HG03045 (cell line): ENCODE data around the gene PDGFC.

Experiments used
- ATAC-seq: cut with Tn5 transposase; IDR thresholded peaks from one replicate; pipeline ENCODE4 v1.9.1; 2021; ENCODE audit warnings: mild to moderate bottlenecking, moderate library complexity; ENCODE audit not compliant: unreplicated experiment

PDGFC gene

GRCh38 chr4:156756118-156756517, 215.5 kb downstream of the PDGFC start:
- no peak for ATAC-seq

DNA sequence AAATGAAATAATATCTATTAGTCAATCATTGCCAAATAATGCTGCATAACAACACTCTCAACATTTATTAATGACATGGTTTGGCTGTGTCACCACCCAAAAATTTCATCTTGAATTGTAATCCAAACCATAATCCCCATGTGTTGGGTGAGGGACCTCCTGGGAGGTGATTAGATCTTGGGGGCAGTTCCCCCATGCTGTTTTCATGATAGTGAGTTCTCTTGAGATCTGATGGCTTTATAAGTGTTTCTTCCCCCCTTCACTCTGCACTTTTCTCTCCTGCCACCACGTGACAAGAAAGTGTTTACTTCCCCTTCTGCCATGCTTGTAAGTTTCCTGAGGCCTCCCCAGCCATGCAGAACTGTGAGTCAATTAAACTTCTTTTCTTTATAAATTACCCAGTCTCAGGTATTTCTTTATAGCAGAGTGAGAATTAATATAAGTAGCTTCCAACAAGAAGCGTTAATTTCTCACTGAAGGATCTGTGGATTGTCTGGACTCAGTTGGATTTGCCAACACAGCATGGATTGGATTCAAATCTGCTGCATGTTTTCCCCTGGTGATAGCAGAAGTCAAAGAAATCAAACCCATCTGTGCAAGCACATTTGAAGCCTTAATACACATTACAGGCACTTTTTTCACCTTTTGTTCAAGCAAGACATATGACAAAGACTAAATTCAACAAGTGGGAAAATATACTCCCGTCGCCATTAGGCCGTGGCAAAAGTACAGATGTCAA, 216.6 kb downstream of the PDGFC start:
- no peak for ATAC-seq

DNA sequence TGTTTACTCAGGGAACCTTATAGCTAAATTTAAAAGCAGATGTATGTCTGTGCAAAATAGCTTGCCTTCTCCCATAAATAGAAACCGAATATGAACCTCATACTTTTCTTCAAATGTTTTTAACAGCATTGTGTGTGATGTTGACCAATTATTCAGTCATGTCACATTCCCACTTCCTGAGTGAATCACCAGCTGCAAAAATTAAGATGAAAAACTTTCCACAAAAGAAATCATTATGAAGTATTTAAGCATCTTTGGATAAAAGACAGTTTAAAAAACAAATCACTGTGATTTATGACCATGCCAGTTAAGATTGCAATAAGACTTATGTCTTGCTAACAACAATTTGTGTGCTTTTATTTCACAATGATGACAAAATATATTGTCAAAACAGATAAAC, 220.1 kb downstream of the PDGFC start:
- ATAC-seq, result no peak

DNA sequence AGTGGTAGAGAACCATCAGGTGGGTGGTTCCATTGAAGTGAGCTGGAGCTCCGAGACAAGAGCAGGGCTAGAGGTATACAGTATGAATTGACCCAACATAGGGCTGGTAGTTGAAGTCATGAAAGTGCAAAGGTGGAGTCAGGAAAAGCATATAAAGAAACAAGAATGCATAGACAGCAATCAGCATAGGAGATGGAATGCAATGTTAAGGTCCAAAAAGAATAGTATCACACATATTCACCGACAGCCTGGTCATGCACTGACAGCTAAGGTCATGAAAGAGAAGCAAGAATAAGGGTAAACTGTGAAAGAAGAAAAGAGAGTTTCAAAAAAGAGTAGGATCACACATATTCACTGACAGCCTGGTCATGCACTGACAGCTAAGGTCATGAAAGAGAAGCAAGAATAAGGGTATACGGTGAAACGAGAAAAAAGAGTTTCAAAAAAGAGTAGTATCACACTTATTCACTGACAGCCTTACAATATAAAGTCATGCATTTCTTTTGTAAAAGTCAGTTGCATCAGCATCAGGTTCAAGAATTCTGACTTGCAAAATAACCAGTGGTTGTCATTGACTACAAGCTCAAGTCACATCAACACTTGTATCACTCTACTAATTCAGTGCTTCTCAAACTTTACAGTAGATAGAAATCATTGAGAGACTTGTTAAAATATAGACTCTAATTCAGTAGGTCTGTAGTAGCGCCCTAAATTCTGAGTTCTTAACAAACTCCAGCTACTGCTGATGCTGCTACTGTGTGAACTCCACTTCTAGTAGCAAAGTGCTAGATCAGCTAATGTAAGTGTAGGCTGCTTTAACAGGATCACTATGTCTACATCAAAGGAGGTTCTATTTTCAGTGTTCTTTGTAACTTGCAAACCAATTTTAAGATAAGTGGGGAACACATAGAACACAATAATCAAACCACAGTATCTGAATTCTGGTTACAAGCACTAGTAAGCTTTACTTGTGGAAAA, 221.9 kb downstream of the PDGFC start:
- no peak for ATAC-seq

GRCh38 chr4:156746111-156746510, 225.5 kb downstream of the PDGFC start:
- ATAC-seq, result no peak

DNA sequence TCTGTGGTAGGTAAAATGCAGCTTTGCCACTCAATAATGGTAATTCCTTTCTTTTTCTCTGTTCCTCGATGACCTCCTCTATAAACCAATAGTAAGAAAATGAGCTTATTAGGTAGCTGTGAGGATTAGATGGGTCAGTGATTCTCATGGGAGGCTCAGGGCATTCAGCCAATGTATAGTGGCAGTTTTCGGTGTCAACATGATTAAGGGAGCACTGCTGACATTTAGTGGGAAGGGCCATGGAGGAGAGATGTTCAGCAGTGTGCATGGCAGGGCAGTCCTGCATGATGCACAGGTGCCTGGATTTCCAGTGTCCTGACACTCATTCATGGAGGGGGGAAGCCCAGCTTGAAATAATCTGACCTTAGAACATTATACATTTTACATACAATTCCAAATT, 232.8 kb downstream of the PDGFC start:
- no peak for ATAC-seq

GRCh38 chr4:156734965-156735895, 236.4 kb downstream of the PDGFC start:
- ATAC-seq, result no peak

- no peak for ATAC-seq
These were observed 238.0 kb downstream of the PDGFC start for GRCh38 chr4:156733582-156733981.

DNA sequence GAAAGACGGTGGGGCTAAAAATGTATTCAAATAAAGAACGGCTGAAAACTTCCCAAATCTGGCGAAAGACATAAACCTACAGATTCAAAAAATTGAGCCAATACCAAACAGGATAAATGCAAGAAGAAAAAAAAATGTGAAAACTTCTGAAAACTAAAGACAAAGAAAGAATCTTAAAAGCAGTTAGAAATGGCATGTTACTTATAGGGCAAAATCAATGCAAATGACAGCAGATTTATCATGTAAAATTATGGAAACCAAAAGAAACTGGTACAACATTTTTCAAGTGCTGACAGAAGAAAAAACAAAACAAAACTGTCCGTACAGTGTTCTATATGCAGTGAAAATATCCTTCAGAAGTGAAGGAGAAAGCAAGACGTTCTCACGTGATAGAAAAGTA, 239.0 kb downstream of the PDGFC start:
- ATAC-seq, result no peak

DNA sequence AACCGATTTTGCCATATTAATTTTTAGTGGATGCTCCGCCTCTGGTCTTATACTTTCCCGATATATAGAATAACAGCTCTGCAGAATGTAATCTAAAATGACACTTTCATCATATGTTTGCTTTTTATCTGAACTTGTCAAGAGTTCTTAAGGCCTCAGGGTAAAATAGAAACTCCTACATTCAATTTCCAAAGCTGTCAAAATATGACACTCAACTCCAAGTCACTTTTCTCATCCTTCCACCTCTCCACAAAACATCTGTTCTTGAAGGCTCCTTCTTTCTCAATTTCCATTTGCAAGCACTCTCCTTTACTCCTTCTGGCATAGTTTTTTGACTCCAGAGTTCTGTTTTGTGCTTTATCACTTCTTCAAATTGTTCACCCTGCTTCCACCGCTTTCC, 242.2 kb downstream of the PDGFC start:
- ATAC-seq, result no peak

- ATAC-seq, result no peak
These were observed 246.3 kb downstream of the PDGFC start for GRCh38 chr4:156725257-156725656.

GRCh38 chr4:156723951-156724668, 247.5 kb downstream of the PDGFC start:
- ATAC-seq, result no peak

DNA sequence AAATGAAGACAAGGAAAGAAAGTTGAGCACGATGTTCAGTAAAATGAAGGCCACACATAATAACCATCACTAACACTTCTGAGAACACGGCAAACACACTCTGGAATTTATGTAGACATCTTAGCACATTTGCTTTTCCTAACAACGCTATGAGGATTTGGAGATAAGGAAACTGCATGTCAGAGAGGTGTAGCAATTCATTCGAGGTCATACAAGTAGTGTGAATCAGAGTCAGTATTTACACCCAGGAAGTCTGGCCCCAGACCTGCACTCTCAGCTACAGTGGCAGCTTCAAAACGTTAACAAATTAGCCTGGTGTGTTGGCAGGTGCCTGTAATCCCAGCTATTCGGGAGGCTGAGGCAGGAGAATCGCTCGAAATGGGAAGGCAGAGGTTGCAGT, 253.4 kb downstream of the PDGFC start:
- no peak for ATAC-seq

- no peak for ATAC-seq
These were observed 260.4 kb downstream of the PDGFC start for GRCh38 chr4:156711193-156711590.
